ENCODE results near the gene COL13A1.

Gene COL13A1

DNA sequence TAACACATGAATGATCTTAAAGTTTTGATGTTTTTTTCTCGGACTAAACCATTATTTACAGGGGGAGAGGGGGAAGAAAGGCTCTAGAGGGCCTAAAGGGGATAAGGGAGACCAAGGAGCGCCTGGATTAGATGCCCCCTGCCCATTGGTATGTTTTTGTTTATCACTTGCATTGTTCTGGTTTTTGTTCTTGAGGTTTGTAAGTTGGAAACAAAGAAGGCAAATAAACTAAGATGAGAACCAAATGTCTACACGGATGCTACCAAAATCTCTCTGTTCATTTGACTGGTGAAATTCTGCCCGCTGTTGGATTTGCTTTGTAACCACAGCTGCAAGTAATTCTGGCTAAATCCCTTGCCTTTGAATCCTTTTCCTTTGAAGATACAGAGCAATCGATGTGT is 151.1 kb downstream of the COL13A1 start:
- DNase-seq (ENCODE audit: low read depth): no peak
- TF ChIP-seq, protein P1, sequence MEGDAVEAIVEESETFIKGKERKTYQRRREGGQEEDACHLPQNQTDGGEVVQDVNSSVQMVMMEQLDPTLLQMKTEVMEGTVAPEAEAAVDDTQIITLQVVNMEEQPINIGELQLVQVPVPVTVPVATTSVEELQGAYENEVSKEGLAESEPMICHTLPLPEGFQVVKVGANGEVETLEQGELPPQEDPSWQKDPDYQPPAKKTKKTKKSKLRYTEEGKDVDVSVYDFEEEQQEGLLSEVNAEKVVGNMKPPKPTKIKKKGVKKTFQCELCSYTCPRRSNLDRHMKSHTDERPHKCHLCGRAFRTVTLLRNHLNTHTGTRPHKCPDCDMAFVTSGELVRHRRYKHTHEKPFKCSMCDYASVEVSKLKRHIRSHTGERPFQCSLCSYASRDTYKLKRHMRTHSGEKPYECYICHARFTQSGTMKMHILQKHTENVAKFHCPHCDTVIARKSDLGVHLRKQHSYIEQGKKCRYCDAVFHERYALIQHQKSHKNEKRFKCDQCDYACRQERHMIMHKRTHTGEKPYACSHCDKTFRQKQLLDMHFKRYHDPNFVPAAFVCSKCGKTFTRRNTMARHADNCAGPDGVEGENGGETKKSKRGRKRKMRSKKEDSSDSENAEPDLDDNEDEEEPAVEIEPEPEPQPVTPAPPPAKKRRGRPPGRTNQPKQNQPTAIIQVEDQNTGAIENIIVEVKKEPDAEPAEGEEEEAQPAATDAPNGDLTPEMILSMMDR (IDR thresholded peaks at IDR 0.05; ENCODE audit: low read depth, low read length, missing control alignments): no peak

DNA sequence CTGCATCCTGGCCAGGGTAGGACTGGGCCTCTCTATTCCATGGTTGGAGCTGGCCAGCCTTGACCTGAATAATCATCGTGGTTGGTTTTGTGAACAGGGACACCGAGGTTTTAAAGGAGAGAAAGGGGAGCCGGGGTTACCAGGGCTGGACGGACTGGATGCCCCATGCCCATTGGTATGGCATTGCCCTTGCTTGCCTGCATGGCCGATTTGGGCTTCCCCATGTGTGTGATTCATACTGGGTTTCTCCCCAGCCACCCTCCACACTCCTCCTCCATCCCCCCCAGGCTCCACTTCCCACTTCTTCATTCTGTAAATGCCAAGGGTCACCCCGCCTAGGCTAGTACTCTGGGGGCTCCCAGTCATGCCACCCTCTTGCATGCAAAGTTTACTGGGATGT is 152.1 kb downstream of the COL13A1 start:
- no peak overlapping the region for H3K4me3 ChIP-seq (ENCODE audit: low read depth, low read length)
- no peak for DNase-seq (ENCODE audit: low read depth)
- in situ Hi-C loops (cut with HindIII; ENCODE audit: low sequenced_read_pairs): no loop called here
- TF ChIP-seq, protein P1 (IDR thresholded peaks at IDR 0.05; ENCODE audit: low read depth, low read length, missing control alignments): no peak

More for the DNA sequence above, 151.1 kb downstream of the COL13A1 start:
- no peak overlapping the region for H3K4me3 ChIP-seq (ENCODE audit: low read depth, low read length)
- in situ Hi-C loops (cut with HindIII; ENCODE audit: low sequenced_read_pairs): no loop called here

DNA sequence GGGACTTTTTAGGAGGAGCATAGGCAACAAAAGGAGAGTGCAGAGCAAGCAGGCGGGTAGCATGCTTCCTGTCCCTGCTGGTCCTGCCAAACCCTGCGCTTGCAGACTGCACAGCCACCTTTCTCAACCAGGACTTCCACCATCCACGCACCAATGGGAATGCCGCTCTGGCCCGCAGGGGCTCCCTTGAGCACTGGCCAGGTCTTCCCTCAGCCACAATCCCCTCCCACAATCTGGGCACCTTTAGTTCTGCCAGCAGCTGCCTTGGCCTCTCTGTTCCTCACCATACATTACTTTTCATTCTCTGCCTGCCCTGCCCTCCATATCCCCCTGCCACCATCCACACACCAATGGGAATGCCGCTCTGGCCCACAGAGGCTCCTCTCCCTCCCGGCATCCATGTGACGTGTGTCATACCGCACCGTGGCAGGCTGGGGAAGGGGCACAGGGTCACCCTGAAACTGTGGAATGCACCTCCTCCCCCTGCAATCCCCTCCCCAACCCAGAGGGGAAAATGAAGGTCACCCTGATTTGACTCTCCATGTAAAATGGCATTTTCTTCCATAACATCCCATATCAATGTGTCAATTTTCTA is 153.6 kb downstream of the COL13A1 start:
- TF ChIP-seq, protein P1 (IDR thresholded peaks at IDR 0.05; ENCODE audit: low read depth, low read length, missing control alignments): no peak
- in situ Hi-C loops (cut with HindIII; ENCODE audit: low sequenced_read_pairs): no loop called here
- no peak overlapping the region for H3K4me3 ChIP-seq (ENCODE audit: low read depth, low read length)
- no peak for DNase-seq (ENCODE audit: low read depth)

DNA sequence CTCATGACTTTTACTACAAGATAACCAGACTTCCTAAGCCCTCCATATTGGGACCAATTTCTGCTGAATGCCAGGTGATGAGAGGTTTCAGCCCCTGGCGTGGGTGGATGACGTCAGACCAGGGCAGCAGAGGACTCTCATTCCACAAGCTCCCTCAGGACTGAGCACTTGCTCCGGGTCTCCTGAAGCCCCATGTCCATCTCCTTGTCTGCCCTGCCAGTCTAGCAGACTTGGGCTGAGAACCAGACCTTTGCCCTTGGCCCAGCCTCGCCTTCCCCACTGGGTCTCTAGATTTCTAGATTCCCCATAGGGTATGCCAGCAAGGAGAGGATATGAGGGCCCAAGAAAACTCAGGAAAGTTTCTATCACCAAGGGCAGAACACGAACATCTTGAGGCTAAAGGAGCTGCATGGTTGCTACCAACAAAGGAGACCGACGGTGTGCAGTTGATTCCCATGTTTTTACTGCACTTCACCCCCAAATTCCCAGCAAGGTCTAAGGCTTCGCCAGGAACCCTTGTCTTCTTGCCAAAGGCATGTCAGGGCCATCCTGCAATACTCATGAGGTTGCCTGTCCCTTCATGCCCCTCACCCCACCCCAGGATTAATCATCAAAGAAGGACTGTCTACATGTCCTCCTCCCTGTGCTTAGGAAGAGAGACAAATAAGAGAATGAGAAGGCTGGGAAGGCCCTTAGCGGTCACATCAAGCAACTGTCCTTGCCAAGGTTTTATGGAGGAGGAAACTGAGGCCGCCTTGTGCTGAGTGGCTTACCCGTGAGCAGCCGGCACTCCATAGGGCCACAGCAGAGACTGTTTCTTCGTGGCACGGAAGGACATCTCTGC is 154.4 kb downstream of the COL13A1 start:
- H3K4me3 ChIP-seq (ENCODE audit: low read depth, low read length): no peak overlapping the region
- DNase-seq (ENCODE audit: low read depth): no peak
- in situ Hi-C loops (cut with HindIII; ENCODE audit: low sequenced_read_pairs): no loop called here
- TF ChIP-seq, protein P1 (IDR thresholded peaks at IDR 0.05; ENCODE audit: low read depth, low read length, missing control alignments): no peak

DNA sequence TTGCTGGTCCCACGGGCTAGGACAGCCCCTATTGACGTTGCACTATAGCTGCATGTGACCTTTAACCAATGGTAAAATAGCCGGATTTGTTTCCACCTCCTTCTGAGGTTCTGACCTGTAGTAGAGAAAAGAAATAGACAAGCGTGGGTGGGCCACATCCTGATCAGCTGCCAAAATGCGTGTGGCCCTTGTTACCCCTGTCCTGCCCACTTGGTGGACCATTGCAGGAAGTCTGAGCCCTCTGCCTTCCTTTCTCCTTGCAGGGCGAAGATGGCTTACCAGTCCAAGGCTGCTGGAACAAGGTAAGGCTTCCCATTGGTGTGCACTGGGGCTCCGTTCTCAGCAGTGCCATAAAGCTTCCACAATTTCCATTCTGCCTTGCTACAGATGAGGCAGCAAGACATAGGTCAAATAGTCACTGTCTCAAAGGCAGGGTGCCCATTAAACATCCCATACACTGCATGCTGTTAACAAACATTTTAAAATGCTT is 155.1 kb downstream of the COL13A1 start:
- H3K4me3 ChIP-seq (ENCODE audit: low read depth, low read length): no peak overlapping the region
- TF ChIP-seq, protein P1 (IDR thresholded peaks at IDR 0.05; ENCODE audit: low read depth, low read length, missing control alignments): no peak
- DNase-seq (ENCODE audit: low read depth): no peak
- in situ Hi-C loops (cut with HindIII; ENCODE audit: low sequenced_read_pairs): no loop called here

DNA sequence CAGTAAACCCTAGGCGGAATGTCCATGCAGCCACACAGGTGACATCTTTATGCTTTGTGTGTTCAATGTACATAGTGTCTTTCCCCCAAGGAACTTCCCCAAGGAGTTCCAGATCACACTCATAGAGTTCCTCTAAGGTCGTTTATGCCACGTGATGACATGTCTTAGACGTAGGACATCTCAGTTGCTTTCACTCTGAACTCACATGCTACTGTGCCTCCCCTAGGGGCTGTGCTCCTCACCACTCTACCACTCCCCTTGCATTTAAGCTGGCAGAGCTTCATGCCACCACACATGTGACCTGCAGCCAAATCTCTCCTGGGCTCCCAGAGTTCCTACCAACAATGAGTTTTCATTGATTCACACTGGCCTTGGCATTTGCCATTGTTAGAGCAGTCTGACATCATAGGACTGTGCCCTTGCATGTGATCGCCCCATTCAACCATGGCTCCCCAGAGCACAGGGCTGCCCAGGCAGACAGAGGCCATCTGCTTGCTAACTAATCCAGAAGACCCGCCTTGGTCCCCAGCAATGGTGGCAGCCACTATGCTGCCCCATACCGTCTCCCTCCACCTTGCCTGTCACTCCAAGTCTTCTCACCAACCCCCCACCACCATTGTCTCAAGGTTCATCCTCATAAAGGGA is 155.7 kb downstream of the COL13A1 start:
- in situ Hi-C loops (cut with HindIII; ENCODE audit: low sequenced_read_pairs): no loop called here
- DNase-seq (ENCODE audit: low read depth): no peak
- TF ChIP-seq, protein P1 (IDR thresholded peaks at IDR 0.05; ENCODE audit: low read depth, low read length, missing control alignments): no peak
- no peak overlapping the region for H3K4me3 ChIP-seq (ENCODE audit: low read depth, low read length)
